AG04450 (cell line): ENCODE data around the gene OGFOD3. TPM values are rescaled to one million over a fixed set of nuclear protein-coding genes. Genes with fewer than 3 reads are reported as not detected.

Experiments used
- CTCF ChIA-PET: fragments of 300-600, 350-600 bp; formaldehyde crosslinking; extraction: SDS; loops from one replicate; lab custom pipeline; 2022; ENCODE audit warnings: antibody characterized with exemption, inconsistent platforms; lab: Charles Lee
- POLR2A ChIA-PET: fragments of 350-600 bp; formaldehyde crosslinking; extraction: SDS; loops from one replicate; lab custom pipeline; 2021; ENCODE audit warnings: antibody characterized with exemption, inconsistent platforms; lab: Yijun Ruan, JAX
- DNase-seq: peaks from one replicate; pipeline ENCODE4 v3.0.0-alpha.2; 2011; ENCODE audit warnings: low read depth, low spot score
- H3K27ac ChIP-seq: one replicate; pipeline ENCODE4 v1.5.1; 2012; ENCODE audit warnings: low read depth, low read length, control low read depth
- H3K27me3 ChIP-seq: one replicate; pipeline ENCODE4 v1.6.0; 2012; ENCODE audit warnings: low read length; ENCODE audit not compliant: control insufficient read depth, insufficient read depth
- H3K4me3 ChIP-seq: 2 replicates; pipeline ENCODE4 v1.5.1; 2011; ENCODE audit warnings: mild to moderate bottlenecking, low read depth, low read length, control low read depth
- H3K9me3 ChIP-seq: 2 replicates; pipeline ENCODE4 v1.5.1; 2012; ENCODE audit warnings: low read length; ENCODE audit not compliant: control insufficient read depth, insufficient read depth
- polyA plus RNA-seq: library from polyadenylated mRNA; depleted of rRNA; stranded (reverse); fragments of >200 nt; gene quantifications from 2 replicates; pipeline ENCODE4 v1.2.3, GENCODE V29; 2011
- TF ChIP-seq, protein P1 (sequence below): IDR thresholded peaks from 2 replicates; pipeline ENCODE4 v1.5.1; 2011; ENCODE audit warnings: low read depth, low read length, control low read depth, inconsistent platforms

OGFOD3 gene
- polyA plus RNA-seq, 1 experiment, result 22.8 TPM

DNA sequence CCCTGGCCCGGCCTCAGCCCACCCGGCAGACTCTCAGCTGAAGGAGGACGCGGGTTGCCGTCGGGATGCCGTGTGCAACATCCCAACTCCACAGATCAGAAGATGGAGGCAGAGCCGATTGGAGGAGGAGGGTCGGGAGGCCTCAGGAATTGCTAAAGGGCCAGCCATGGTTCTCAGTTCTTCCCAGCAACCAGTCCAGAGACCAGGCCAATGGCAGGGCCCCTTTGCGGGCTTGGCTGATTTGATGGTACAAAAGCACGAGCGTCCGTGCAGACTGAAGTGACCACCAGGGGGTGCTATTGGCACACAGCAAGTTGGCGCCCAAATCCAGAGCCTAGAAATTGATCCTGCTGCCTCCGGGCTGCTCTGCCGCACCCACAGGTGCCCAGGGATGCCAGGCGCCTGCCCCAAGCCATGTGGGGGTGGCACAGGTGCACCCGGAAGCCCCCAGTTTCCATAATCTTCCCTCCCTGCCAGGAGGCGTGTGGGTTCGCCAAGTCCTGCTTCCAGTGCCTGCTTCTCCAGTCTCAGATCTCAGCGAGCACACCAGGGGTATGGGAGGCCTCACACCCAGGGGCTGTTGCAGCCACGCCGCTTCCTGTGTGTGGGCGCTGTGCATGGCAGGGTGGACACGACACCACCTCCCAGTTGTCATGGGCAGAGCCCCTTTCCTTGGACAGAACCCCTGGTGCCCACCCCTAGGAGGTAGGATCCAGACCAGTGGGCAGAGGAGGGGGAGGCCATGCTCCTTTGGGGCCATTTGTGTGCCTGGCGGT is 66.5 kb downstream of the OGFOD3 start:
- H3K27ac ChIP-seq, result no peak overlapping the region
- CTCF ChIA-PET, result interaction anchor here (0.7 to 1.6 kb wide), 6 partner anchors 10 to 383 kb away, joined by 3 to 6 read pairs (median 4); no protein-coding TSS in a partner anchor
- no peaks in the 10 kb centered on the region; the same call in 1 of the 2 replicates for H3K9me3 ChIP-seq
- POLR2A ChIA-PET, result no interaction called here
- TF ChIP-seq, protein P1, sequence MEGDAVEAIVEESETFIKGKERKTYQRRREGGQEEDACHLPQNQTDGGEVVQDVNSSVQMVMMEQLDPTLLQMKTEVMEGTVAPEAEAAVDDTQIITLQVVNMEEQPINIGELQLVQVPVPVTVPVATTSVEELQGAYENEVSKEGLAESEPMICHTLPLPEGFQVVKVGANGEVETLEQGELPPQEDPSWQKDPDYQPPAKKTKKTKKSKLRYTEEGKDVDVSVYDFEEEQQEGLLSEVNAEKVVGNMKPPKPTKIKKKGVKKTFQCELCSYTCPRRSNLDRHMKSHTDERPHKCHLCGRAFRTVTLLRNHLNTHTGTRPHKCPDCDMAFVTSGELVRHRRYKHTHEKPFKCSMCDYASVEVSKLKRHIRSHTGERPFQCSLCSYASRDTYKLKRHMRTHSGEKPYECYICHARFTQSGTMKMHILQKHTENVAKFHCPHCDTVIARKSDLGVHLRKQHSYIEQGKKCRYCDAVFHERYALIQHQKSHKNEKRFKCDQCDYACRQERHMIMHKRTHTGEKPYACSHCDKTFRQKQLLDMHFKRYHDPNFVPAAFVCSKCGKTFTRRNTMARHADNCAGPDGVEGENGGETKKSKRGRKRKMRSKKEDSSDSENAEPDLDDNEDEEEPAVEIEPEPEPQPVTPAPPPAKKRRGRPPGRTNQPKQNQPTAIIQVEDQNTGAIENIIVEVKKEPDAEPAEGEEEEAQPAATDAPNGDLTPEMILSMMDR, result peak; percentile 94
- peaks cover 11% of the 10 kb centered on the region for H3K27me3 ChIP-seq
- H3K4me3 ChIP-seq, result no peak overlapping the region
- DNase-seq, result peak; percentile 81

DNA sequence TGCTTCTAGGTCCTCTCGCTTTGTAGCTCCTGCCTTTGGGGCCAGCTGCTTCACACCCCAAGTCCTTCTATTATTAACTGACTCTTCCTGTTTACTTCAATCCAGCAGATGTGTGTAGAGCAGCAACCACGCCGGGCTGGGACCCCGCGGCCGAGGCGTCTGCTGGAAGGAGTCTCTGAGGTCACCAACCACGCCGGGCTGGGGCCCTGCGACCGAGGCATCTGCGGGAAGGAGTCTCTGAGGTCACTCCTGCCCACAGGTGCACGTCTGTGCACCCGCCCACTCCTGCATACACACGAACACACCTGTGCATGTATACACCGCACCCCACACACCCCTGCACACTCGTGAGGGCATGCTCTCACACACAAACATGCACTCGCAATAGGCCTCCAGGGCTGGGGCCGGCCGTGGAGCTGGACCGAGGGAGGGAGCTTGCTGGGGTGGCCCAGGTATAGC is 67.1 kb downstream of the OGFOD3 start:
- CTCF ChIA-PET, result interaction anchor here (1.6 kb wide), 2 partner anchors 64 to 65 kb away, joined by 4 to 6 read pairs; no protein-coding TSS in a partner anchor

DNA sequence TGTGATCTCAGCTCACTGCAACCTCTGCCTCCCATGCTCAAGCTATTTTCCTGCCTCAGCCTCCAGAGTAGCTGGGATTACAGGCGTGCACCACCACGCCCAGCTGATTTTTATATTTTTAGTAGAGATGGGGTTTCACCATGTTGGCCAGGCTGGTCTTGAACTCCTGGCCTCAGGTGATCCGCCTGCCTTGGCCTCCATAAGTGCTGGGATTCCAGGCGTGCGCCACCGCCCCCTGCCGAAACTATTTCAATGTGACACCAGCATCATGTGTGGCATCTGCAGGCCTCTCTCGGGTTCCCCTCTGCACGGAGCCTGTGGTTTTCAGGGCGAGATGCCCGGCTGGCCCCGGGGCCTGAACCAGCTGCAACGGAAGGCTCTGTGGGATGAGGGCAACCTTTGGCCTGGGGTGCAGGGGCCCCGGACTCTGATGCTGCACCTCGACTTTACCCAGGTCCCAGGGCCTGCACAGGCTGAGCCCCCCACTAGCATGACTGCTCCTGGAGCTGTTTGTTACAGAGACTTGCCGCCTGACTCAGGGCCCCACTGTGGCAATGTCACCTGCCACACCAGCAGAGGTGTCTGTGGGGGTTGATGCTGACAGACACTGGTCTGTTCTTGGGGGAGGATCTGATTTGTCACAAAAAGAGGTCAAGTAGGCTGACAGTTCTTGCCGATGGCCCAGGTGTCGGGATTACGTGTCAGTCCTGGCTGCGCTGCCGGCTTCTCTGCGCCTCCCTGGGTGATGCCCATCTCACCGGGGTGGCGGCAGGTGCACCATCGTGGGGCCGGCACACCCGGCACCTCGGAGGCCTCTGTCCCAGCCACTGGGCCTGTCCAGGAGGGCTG is 68.0 kb downstream of the OGFOD3 start:
- TF ChIP-seq, protein P1, result no peak
- DNase-seq, result no peak
- Histone ChIP-seq H3K27ac (no peak overlapping the region), H3K27me3 (peaks cover 10% of the 10 kb centered on the region), H3K4me3 (no peak overlapping the region), H3K9me3 (no peaks in the 10 kb centered on the region; the same call in 1 of the 2 replicates)
- ChIA-PET CTCF (interaction anchor here (0.6 to 1.6 kb wide), 6 partner anchors 8 to 107 kb away, joined by 3 to 6 read pairs (median 4); no protein-coding TSS in a partner anchor), POLR2A (no interaction called here)

More for the DNA sequence above, 67.1 kb downstream of the OGFOD3 start:
- POLR2A ChIA-PET, result no interaction called here
- DNase-seq, result no peak
- H3K27ac ChIP-seq, result no peak overlapping the region
- H3K4me3 ChIP-seq, result no peak overlapping the region
- H3K27me3 ChIP-seq, result peaks cover 10% of the 10 kb centered on the region
- TF ChIP-seq, protein P1, result no peak
- no peaks in the 10 kb centered on the region; the same call in 1 of the 2 replicates for H3K9me3 ChIP-seq

DNA sequence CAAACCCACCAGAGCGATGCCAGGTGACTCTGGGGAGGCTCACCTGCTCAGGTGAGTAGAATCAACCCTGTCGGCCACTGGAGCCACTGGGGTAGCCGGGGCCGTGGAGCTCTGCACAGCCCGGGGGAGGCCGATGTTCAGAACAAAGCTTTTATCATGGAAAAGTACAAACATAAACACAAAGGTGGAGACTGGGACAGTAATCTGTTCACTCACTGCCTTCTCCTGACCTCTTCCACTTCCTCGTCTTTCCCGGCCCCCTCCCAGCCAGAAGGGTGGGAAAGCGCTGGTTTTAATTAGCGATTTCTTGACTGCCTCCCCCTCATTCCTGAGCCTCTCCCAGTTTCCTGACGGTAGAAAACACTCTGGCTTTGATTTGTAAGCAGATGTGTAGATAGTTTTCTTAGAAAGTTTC is 69.1 kb downstream of the OGFOD3 start:
- ChIA-PET POLR2A (no interaction called here), CTCF (interaction anchor here (0.5 to 0.9 kb wide), 4 partner anchors 9 to 205 kb away, joined by 3 to 5 read pairs (median 3); no protein-coding TSS in a partner anchor)
- Histone ChIP-seq H3K4me3 (no peak overlapping the region), H3K9me3 (no peaks in the 10 kb centered on the region; the same call in 1 of the 2 replicates), H3K27me3 (peaks cover 7% of the 10 kb centered on the region), H3K27ac (no peak overlapping the region)
- no peak for DNase-seq
- TF ChIP-seq, protein P1, result no peak
